GM21717 (cell line): ENCODE results near the gene EXT2.

Source experiments
- ATAC-seq: cut with Tn5 transposase; IDR thresholded peaks from one replicate; pipeline ENCODE4 v1.9.1; 2021; ENCODE audit warnings: mild to moderate bottlenecking, moderate library complexity; ENCODE audit not compliant: unreplicated experiment

The EXT2 gene

GRCh38 chr11:44083906-44084305, 11.6 kb upstream of the EXT2 start:
- no peak for ATAC-seq

- ATAC-seq: no peak
Observed at GRCh38 chr11:44085330-44085729, 10.1 kb upstream of the EXT2 start.

GRCh38 chr11:44088377-44088776, 7.1 kb upstream of the EXT2 start:
- no peak for ATAC-seq

GRCh38 chr11:44088871-44089270, 6.6 kb upstream of the EXT2 start:
- ATAC-seq: no peak

- no peak for ATAC-seq
Observed at GRCh38 chr11:44090539-44090938, 4.9 kb upstream of the EXT2 start.

GRCh38 chr11:44094260-44094868, 1.1 kb upstream of the EXT2 start:
- no peak for ATAC-seq

- ATAC-seq: peak; percentile 10
Observed at GRCh38 chr11:44096360-44097185, 1.1 kb downstream of the EXT2 start.

GRCh38 chr11:44097821-44098220, 2.3 kb downstream of the EXT2 start:
- ATAC-seq: no peak

GRCh38 chr11:44101098-44101497, 5.6 kb downstream of the EXT2 start:
- ATAC-seq: no peak

- ATAC-seq: no peak
Observed at GRCh38 chr11:44104481-44105294, 9.2 kb downstream of the EXT2 start.

GRCh38 chr11:44108260-44108659, 12.8 kb downstream of the EXT2 start:
- no peak for ATAC-seq

GRCh38 chr11:44110231-44110679, 14.8 kb downstream of the EXT2 start:
- ATAC-seq: peak; percentile 85

GRCh38 chr11:44112091-44112821, 16.8 kb downstream of the EXT2 start:
- no peak for ATAC-seq

- ATAC-seq: no peak
Observed at GRCh38 chr11:44113018-44113417, 17.5 kb downstream of the EXT2 start.

- no peak for ATAC-seq
Observed at GRCh38 chr11:44113572-44113971, 18.1 kb downstream of the EXT2 start.

GRCh38 chr11:44116234-44116830, 20.9 kb downstream of the EXT2 start:
- ATAC-seq: no peak

- no peak for ATAC-seq
Observed at GRCh38 chr11:44120169-44120568, 24.7 kb downstream of the EXT2 start.

- no peak for ATAC-seq
Observed at GRCh38 chr11:44125598-44125997, 30.1 kb downstream of the EXT2 start.

GRCh38 chr11:44126304-44126703, 30.8 kb downstream of the EXT2 start:
- ATAC-seq: no peak

- no peak for ATAC-seq
Observed at GRCh38 chr11:44127130-44127529, 31.7 kb downstream of the EXT2 start.
